ENCODE results near the gene BCL2L13. TPM values are rescaled to one million over a fixed set of nuclear protein-coding genes. Genes with fewer than 3 reads are reported as not detected.

The BCL2L13 gene
- total RNA-seq, 1 donor from 2014 or later = 48.4 TPM

- Histone ChIP-seq H3K36me3 (ENCODE audit: control insufficient read depth, insufficient read depth, low read length) (peaks cover 19% of the 10 kb centered on the region), H3K27me3 (ENCODE audit: control insufficient read depth, insufficient read depth, low read length) (no peaks in the 10 kb centered on the region), H3K4me3 (ENCODE audit: low read depth, low read length) (no peak overlapping the region)
- no peak for DNase-seq (ENCODE audit: low read depth)
- FAIRE-seq = no peak
- TF ChIP-seq, protein P1, sequence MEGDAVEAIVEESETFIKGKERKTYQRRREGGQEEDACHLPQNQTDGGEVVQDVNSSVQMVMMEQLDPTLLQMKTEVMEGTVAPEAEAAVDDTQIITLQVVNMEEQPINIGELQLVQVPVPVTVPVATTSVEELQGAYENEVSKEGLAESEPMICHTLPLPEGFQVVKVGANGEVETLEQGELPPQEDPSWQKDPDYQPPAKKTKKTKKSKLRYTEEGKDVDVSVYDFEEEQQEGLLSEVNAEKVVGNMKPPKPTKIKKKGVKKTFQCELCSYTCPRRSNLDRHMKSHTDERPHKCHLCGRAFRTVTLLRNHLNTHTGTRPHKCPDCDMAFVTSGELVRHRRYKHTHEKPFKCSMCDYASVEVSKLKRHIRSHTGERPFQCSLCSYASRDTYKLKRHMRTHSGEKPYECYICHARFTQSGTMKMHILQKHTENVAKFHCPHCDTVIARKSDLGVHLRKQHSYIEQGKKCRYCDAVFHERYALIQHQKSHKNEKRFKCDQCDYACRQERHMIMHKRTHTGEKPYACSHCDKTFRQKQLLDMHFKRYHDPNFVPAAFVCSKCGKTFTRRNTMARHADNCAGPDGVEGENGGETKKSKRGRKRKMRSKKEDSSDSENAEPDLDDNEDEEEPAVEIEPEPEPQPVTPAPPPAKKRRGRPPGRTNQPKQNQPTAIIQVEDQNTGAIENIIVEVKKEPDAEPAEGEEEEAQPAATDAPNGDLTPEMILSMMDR (IDR thresholded peaks at IDR 0.05; ENCODE audit: insufficient read depth, low read length, severe bottlenecking) = no peak
Measured at GRCh38 chr22:17726006-17726927, 87.7 kb downstream of the BCL2L13 start.

GRCh38 chr22:17726928-17727897 is 88.7 kb downstream of the BCL2L13 start:
- DNase-seq (ENCODE audit: low read depth) (no peak), FAIRE-seq (no peak)
- Histone ChIP-seq H3K4me3 (ENCODE audit: low read depth, low read length) (no peak overlapping the region), H3K36me3 (ENCODE audit: control insufficient read depth, insufficient read depth, low read length) (peaks cover 19% of the 10 kb centered on the region), H3K27me3 (ENCODE audit: control insufficient read depth, insufficient read depth, low read length) (no peaks in the 10 kb centered on the region)
- TF ChIP-seq, protein P1 (IDR thresholded peaks at IDR 0.05; ENCODE audit: insufficient read depth, low read length, severe bottlenecking) = no peak

DNA sequence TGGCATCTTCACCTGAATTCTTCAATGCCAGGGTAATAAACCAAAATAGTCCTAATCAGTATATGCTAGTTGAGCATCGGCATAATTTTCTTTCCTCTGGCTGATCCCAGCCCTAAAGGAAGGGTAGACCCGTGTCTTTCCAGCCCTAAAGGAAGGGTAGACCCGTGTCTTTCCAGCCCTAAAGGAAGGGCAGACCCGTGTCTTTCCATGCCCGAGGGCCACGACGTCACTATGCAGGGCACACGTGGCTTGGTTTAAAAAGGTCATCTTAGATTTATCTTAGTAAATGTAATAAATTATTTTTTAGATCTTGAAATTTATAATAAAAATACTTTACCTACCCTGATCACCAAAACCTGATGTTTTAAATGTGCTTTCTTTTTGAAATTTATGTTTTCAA is 90.2 kb downstream of the BCL2L13 start:
- TF ChIP-seq, protein P1 (IDR thresholded peaks at IDR 0.05; ENCODE audit: insufficient read depth, low read length, severe bottlenecking) = no peak
- FAIRE-seq (no peak), DNase-seq (ENCODE audit: low read depth) (no peak)
- Histone ChIP-seq H3K4me3 (ENCODE audit: low read depth, low read length) (no peak overlapping the region), H3K36me3 (ENCODE audit: control insufficient read depth, insufficient read depth, low read length) (peaks cover 19% of the 10 kb centered on the region), H3K27me3 (ENCODE audit: control insufficient read depth, insufficient read depth, low read length) (no peaks in the 10 kb centered on the region)

DNA sequence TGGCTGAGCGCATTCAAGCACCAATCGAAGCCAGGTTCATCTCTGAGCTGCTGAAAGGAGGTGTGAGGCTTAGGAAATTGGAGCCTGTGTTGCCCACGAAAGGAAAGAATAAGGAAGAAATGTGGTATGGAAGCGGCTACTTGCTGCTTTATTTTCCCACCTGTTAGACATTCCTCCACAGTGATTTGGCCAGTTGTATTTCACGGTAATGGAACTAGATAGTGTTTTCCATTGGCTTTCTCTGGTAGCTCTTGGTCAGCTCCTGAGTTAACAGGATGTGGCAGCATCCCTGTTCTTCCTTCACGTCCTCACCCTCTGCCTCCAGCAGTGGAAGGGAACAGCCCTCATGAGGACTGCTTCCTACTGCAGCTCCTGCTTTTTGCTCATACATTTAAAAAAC is 91.0 kb downstream of the BCL2L13 start:
- TF ChIP-seq, protein P1 (IDR thresholded peaks at IDR 0.05; ENCODE audit: insufficient read depth, low read length, severe bottlenecking) = no peak
- no peak for FAIRE-seq
- no peak for DNase-seq (ENCODE audit: low read depth)
- Histone ChIP-seq H3K4me3 (ENCODE audit: low read depth, low read length) (no peak overlapping the region), H3K27me3 (ENCODE audit: control insufficient read depth, insufficient read depth, low read length) (no peaks in the 10 kb centered on the region), H3K36me3 (ENCODE audit: control insufficient read depth, insufficient read depth, low read length) (peaks cover 17% of the 10 kb centered on the region)

- TF ChIP-seq, protein P1 (IDR thresholded peaks at IDR 0.05; ENCODE audit: insufficient read depth, low read length, severe bottlenecking) = no peak
- Histone ChIP-seq H3K27me3 (ENCODE audit: control insufficient read depth, insufficient read depth, low read length) (no peaks in the 10 kb centered on the region), H3K36me3 (ENCODE audit: control insufficient read depth, insufficient read depth, low read length) (peaks cover 10% of the 10 kb centered on the region), H3K4me3 (ENCODE audit: low read depth, low read length) (no peak overlapping the region)
- DNase-seq (ENCODE audit: low read depth) (no peak), FAIRE-seq (no peak)
Measured at GRCh38 chr22:17732251-17732854, 93.8 kb downstream of the BCL2L13 start.
